ENCODE data around the gene SLC19A2. TPM values are rescaled to one million over a fixed set of nuclear protein-coding genes. Genes with fewer than 3 reads are reported as not detected.

The SLC19A2 gene
- total RNA-seq, 1 donor from 2014 or later: 6.1 TPM

- Mint-ChIP-seq H3K9me3 (ENCODE audit: unreplicated experiment) (no peaks in the 10 kb centered on the region), H3K36me3 (ENCODE audit: low read depth, unreplicated experiment) (no peaks in the 10 kb centered on the region), H3K4me1 (ENCODE audit: unreplicated experiment) (no peaks in the 10 kb centered on the region), H3K27me3 (ENCODE audit: unreplicated experiment) (peaks cover 2% of the 10 kb centered on the region), H3K4me3 (ENCODE audit: unreplicated experiment) (no peak overlapping the region), H3K27ac (ENCODE audit: unreplicated experiment) (no peak overlapping the region)
- no peak for TF ChIP-seq CTCF (IDR thresholded peaks at IDR 0.05; ENCODE audit: unreplicated experiment)
- no peak for DNase-seq (ENCODE audit: low spot score)
Measured at GRCh38 chr1:169495916-169496315, 10.2 kb upstream of the SLC19A2 start.

- Mint-ChIP-seq H3K36me3 (ENCODE audit: low read depth, unreplicated experiment) (no peaks in the 10 kb centered on the region), H3K27me3 (ENCODE audit: unreplicated experiment) (peaks cover 2% of the 10 kb centered on the region), H3K27ac (ENCODE audit: unreplicated experiment) (no peak overlapping the region), H3K4me1 (ENCODE audit: unreplicated experiment) (no peaks in the 10 kb centered on the region), H3K9me3 (ENCODE audit: unreplicated experiment) (no peaks in the 10 kb centered on the region), H3K4me3 (ENCODE audit: unreplicated experiment) (no peak overlapping the region)
- DNase-seq (ENCODE audit: low spot score): no peak
- TF ChIP-seq CTCF (IDR thresholded peaks at IDR 0.05; ENCODE audit: unreplicated experiment): no peak
Measured at GRCh38 chr1:169495046-169495775, 9.5 kb upstream of the SLC19A2 start.

DNA sequence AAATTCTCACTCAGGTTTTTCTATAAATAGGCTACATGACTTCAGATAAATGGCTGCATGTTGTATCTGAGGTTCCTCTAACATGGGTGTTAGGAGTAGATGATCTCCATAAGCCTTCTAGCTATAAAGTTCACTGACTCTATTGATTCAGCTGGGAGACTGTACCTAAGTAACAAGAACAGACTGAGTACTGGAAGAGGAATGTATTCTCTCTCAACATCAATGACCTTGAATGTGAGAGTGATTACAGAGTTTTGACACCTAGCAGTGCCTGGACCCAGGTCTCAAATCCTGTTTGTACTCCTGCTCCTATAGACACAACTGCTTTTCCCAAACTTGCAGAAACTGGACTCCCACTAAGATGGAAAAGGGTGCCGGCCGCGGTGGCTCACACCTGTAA lies 8.6 kb upstream of the SLC19A2 start:
- DNase-seq (ENCODE audit: low spot score): no peak
- no peak for TF ChIP-seq CTCF (IDR thresholded peaks at IDR 0.05; ENCODE audit: unreplicated experiment)
- no peaks in the 10 kb centered on the region for H3K9me3 Mint-ChIP-seq (ENCODE audit: unreplicated experiment)
- H3K4me1 Mint-ChIP-seq (ENCODE audit: unreplicated experiment): no peaks in the 10 kb centered on the region
- H3K27ac Mint-ChIP-seq (ENCODE audit: unreplicated experiment): no peak overlapping the region
- no peaks in the 10 kb centered on the region for H3K36me3 Mint-ChIP-seq (ENCODE audit: low read depth, unreplicated experiment)
- no peaks in the 10 kb centered on the region for H3K27me3 Mint-ChIP-seq (ENCODE audit: unreplicated experiment)
- H3K4me3 Mint-ChIP-seq (ENCODE audit: unreplicated experiment): no peak overlapping the region

DNA sequence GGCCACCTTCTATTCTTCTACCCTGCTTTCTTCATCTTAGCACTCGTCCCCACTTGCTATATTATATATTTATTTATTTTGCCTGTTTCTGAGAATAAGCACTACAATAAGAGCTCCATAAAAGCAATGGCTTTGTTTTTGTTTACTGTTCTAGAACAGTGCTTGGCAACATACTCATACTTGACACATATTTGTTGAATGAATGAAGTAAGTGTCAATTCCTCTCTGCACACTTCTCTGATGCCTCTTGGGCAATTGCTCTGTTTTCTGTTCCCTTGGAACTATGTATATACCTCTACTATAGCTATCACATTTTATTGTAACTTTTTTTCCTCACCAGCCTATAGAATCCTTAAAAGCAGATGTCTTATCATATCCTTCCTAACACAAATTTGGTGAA lies 7.5 kb upstream of the SLC19A2 start:
- H3K27me3 Mint-ChIP-seq (ENCODE audit: unreplicated experiment): no peaks in the 10 kb centered on the region
- H3K4me3 Mint-ChIP-seq (ENCODE audit: unreplicated experiment): no peak overlapping the region
- no peaks in the 10 kb centered on the region for H3K9me3 Mint-ChIP-seq (ENCODE audit: unreplicated experiment)
- TF ChIP-seq CTCF (IDR thresholded peaks at IDR 0.05; ENCODE audit: unreplicated experiment): no peak
- no peak for DNase-seq (ENCODE audit: low spot score)
- no peaks in the 10 kb centered on the region for H3K4me1 Mint-ChIP-seq (ENCODE audit: unreplicated experiment)
- no peak overlapping the region for H3K27ac Mint-ChIP-seq (ENCODE audit: unreplicated experiment)
- H3K36me3 Mint-ChIP-seq (ENCODE audit: low read depth, unreplicated experiment): no peaks in the 10 kb centered on the region

DNA sequence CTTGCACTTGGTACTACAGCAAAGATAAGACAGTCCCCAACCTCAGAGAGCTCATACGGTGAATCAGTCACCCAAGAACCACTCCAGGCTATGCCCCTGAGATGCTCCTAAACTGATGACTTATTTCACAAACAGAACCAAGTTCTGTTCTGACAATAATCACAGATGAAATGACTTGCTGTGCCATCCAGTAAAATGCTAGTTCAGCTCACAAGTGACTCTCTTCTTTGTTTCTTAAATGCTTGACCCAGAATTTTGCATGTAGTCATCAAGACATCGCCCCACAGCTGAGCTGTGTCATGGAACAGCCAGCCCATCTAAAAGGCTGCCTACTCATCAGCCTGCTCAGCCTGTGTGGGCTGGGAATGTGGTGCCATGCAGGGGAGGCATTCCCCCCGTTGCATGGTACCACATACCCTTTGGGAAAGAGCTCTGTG lies 6.1 kb upstream of the SLC19A2 start:
- no peaks in the 10 kb centered on the region for H3K36me3 Mint-ChIP-seq (ENCODE audit: low read depth, unreplicated experiment)
- no peak for TF ChIP-seq CTCF (IDR thresholded peaks at IDR 0.05; ENCODE audit: unreplicated experiment)
- no peak overlapping the region for H3K27ac Mint-ChIP-seq (ENCODE audit: unreplicated experiment)
- no peaks in the 10 kb centered on the region for H3K27me3 Mint-ChIP-seq (ENCODE audit: unreplicated experiment)
- H3K4me1 Mint-ChIP-seq (ENCODE audit: unreplicated experiment): peaks cover 11% of the 10 kb centered on the region
- no peak for DNase-seq (ENCODE audit: low spot score)
- no peaks in the 10 kb centered on the region for H3K9me3 Mint-ChIP-seq (ENCODE audit: unreplicated experiment)
- H3K4me3 Mint-ChIP-seq (ENCODE audit: unreplicated experiment): no peak overlapping the region

All from endothelial cell (in vitro differentiated cells).